ENCODE measurements around the gene ZFHX3. TPM values are rescaled to one million over a fixed set of nuclear protein-coding genes. Genes with fewer than 3 reads are reported as not detected.

The ZFHX3 gene
- total RNA-seq, 2 experiments from 2014 or later, result 0.63 to 0.64 TPM

- peaks cover 4% of the 10 kb centered on the region for H3K4me1 ChIP-seq (ENCODE audit: insufficient read depth, low read length)
- H3K27me3 Mint-ChIP-seq, result no peaks in the 10 kb centered on the region
Observed at GRCh38 chr16:73052576-73052975, 4.6 kb upstream of the ZFHX3 start.

GRCh38 chr16:73051961-73052360 lies 4.0 kb upstream of the ZFHX3 start:
- ChIA-PET POLR2A (no interaction called here), CTCF (no interaction called here)
- intact Hi-C loops (cut with DNase I, micrococcal nuclease), result no loop called here
- Mint-ChIP-seq H3K4me1 (ENCODE audit: low read depth) (peaks cover 17% of the 10 kb centered on the region), H3K9me3 (no peaks in the 10 kb centered on the region), H3K36me3 (ENCODE audit: low read depth) (no peaks in the 10 kb centered on the region), H3K27me3 (peaks cover 6% of the 10 kb centered on the region), H3K4me3 (no peak overlapping the region), H3K27ac (no peak overlapping the region)
- Histone ChIP-seq H3K27me3 (ENCODE audit: control insufficient read depth in 1 of 2, insufficient read depth in 2 of 2, low read length in 2 of 2) (peaks cover 17 to 53% of the 10 kb centered on the region in 2 experiments), H3K9me3 (ENCODE audit: control insufficient read depth in 1 of 2, insufficient read depth in 1 of 2, low read length in 2 of 2) (no peaks in the 10 kb centered on the region), H3K4me3 (ENCODE audit: low read length) (no peak overlapping the region), H3K36me3 (ENCODE audit: insufficient read depth, low read length) (no peaks in the 10 kb centered on the region), H3K27ac (ENCODE audit: low read depth in 1 of 2, low read length in 2 of 2) (no peak overlapping the region), H3K4me1 (ENCODE audit: insufficient read depth, low read length) (peaks cover 7% of the 10 kb centered on the region)
- no peak for TF ChIP-seq CTCF (IDR thresholded peaks at IDR 0.05)
- ATAC-seq (ENCODE audit: poor library complexity) (no peak), DNase-seq (no peak)

More at GRCh38 chr16:73052576-73052975, 4.6 kb upstream of the ZFHX3 start:
- peaks cover 3% of the 10 kb centered on the region for H3K36me3 Mint-ChIP-seq (ENCODE audit: low read depth)
- H3K9me3 ChIP-seq (ENCODE audit: control insufficient read depth in 1 of 2, insufficient read depth in 1 of 2, low read length in 2 of 2), result no peaks in the 10 kb centered on the region
- no peak for DNase-seq
- ATAC-seq (ENCODE audit: poor library complexity), result no peak
- no peak overlapping the region for H3K4me3 Mint-ChIP-seq
- intact Hi-C loops (cut with DNase I, micrococcal nuclease), result no loop called here
- H3K27ac Mint-ChIP-seq, result no peak overlapping the region
- ChIA-PET CTCF (no interaction called here), POLR2A (no interaction called here)
- H3K27me3 ChIP-seq (ENCODE audit: control insufficient read depth in 1 of 2, insufficient read depth in 2 of 2, low read length in 2 of 2), result peaks cover 10 to 52% of the 10 kb centered on the region in 2 experiments
- no peak overlapping the region for H3K27ac ChIP-seq (ENCODE audit: low read depth in 1 of 2, low read length in 2 of 2)
- no peak overlapping the region for H3K4me3 ChIP-seq (ENCODE audit: low read length)
- TF ChIP-seq CTCF (IDR thresholded peaks at IDR 0.05), result no peak
- peaks cover 22% of the 10 kb centered on the region for H3K4me1 Mint-ChIP-seq (ENCODE audit: low read depth)
- no peaks in the 10 kb centered on the region for H3K36me3 ChIP-seq (ENCODE audit: insufficient read depth, low read length)
- H3K9me3 Mint-ChIP-seq, result no peaks in the 10 kb centered on the region

GRCh38 chr16:73051226-73051625 lies 3.3 kb upstream of the ZFHX3 start:
- intact Hi-C loops (cut with DNase I, micrococcal nuclease), result no loop called here
- Histone ChIP-seq H3K4me1 (ENCODE audit: insufficient read depth, low read length) (peaks cover 7% of the 10 kb centered on the region), H3K4me3 (ENCODE audit: low read length) (no peak overlapping the region), H3K9me3 (ENCODE audit: control insufficient read depth in 1 of 2, insufficient read depth in 1 of 2, low read length in 2 of 2) (no peaks in the 10 kb centered on the region), H3K27me3 (ENCODE audit: control insufficient read depth in 1 of 2, insufficient read depth in 2 of 2, low read length in 2 of 2) (peaks cover 17 to 51% of the 10 kb centered on the region in 2 experiments), H3K36me3 (ENCODE audit: insufficient read depth, low read length) (no peaks in the 10 kb centered on the region), H3K27ac (ENCODE audit: low read depth in 1 of 2, low read length in 2 of 2) (no peak overlapping the region)
- ATAC-seq (ENCODE audit: poor library complexity) (no peak), DNase-seq (no peak)
- CTCF ChIA-PET, result no interaction called here
- Mint-ChIP-seq H3K4me1 (ENCODE audit: low read depth) (peaks cover 14% of the 10 kb centered on the region), H3K4me3 (no peak overlapping the region), H3K9me3 (no peaks in the 10 kb centered on the region), H3K27ac (no peak overlapping the region), H3K36me3 (ENCODE audit: low read depth) (no peaks in the 10 kb centered on the region), H3K27me3 (peaks cover 13% of the 10 kb centered on the region)
- POLR2A ChIA-PET, result no interaction called here
- TF ChIP-seq CTCF (IDR thresholded peaks at IDR 0.05), result no peak

Data from CD4-positive, alpha-beta T cell (primary cell).